GM21526 (cell line): ENCODE measurements around the gene EPB41.
"Not testable (repeated sequence)": the region's sequence is repeated elsewhere in the genome, so short reads cannot be mapped to it uniquely, and the experiment has no call there.

Source experiments
- ATAC-seq: cut with Tn5 transposase; IDR thresholded peaks from one replicate; pipeline ENCODE4 v1.9.1; 2021; ENCODE audit warnings: moderate library complexity; ENCODE audit not compliant: unreplicated experiment, low FRiP score

Gene EPB41

GRCh38 chr1:29124366-29125236, 210.2 kb downstream of the EPB41 start:
- ATAC-seq = no peak

DNA sequence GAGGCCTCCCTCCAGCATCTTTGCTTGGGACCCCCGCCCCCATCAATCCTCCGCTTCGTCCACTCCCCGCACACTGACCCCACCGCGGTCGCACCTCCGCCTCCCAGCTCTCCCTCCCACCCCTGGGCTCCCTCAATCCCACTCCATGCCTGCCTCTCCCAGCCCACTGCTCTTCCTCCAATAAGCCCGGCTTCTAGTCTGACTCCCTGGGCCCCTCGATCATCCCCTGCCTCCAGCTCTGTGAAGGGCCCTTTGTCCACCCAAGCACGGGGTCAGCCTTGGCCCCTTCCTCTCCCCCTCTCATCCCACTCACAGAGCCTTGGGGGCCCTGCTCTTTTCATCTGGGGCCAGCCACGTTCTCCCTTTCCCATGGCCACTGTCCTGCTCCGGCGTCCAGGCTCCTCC, 210.9 kb downstream of the EPB41 start:
- no peak for ATAC-seq

GRCh38 chr1:29125788-29126187, 211.4 kb downstream of the EPB41 start:
- ATAC-seq = no peak

GRCh38 chr1:29126198-29126597, 211.8 kb downstream of the EPB41 start:
- no peak for ATAC-seq

DNA sequence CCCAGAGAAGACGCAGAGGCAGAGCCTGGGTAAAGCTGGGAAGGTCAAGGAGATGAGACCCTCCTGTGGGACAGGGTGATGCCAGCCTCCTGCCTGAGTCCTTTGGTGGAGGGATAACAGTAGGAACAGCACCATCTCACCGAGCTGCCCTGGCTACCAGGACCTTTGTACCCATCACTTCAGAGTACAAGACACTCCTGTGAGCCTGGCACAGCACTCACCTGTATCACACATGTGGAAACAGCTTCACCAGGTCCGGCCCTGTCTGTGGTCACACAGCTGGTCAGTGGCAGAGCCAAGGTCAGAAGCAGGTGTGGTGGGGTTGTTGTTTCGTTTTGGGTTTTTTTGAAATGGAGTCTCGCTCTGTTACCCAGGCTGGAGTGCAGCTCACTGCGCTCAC, 214.4 kb downstream of the EPB41 start:
- ATAC-seq = no peak

DNA sequence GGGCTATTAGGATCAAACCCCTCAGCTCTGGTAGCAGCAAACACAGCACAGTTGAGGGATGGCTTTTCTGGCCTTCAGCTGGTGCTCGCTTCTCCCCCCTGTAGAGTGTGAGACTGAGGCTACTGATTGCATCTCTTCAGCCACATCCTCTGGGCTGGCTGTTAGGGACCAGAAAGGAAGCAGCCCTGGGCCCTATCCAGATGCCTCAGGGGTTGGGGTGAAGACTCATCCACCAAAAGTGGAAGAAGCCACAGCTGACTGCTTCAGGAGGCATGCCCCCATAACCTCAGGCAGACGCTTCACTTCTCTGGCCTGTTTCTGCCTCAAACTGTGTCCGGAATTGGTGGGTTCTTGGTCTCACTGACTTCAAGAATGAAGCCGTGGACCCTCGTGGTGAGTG, 215.5 kb downstream of the EPB41 start:
- no peak for ATAC-seq

DNA sequence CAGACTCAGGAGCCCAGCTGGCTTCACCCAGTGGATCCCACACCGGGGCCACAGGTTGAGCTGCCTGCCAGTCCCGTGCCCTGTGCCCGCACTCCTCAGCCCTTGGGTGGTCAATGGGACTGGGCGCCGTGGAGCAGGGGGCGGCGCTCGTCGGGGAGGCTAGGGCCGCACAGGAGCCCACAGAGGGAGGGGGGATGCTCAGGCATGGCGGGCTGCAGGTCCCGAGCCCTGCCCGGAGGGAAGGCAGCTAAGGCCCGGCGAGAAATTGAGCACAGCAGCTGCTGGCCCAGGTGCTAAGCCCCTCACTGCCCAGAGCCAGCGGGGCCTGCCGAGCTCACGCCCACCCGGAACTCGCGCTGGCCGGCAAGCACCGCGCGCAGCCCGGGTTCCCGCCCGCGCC, 216.7 kb downstream of the EPB41 start:
- ATAC-seq = not testable (repeated sequence)

GRCh38 chr1:29133861-29134694, 219.7 kb downstream of the EPB41 start:
- ATAC-seq = no peak

GRCh38 chr1:29134695-29135028, 220.3 kb downstream of the EPB41 start:
- ATAC-seq = no peak

- no peak for ATAC-seq
These were observed 222.1 kb downstream of the EPB41 start for GRCh38 chr1:29136391-29136915.

GRCh38 chr1:29142714-29143113, 228.3 kb downstream of the EPB41 start:
- no peak for ATAC-seq

DNA sequence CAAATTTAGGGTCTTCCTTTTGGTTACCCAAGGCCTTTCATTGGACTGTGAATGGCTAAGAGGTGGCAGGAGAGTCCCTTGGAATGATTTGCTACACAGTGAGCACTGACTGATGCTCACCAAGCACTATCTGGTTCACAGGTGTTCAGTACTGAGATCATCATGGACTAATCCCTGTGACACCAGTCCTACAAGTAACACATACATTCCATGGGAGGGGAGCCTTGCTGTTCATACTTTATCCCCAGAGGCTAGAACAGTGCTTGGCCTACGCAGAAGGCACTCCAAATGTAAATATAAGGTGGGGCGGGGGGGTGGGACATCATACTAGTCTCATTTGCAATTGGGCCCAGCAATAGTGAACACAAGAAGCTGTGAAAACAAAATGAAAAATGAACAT, 229.8 kb downstream of the EPB41 start:
- ATAC-seq = no peak

GRCh38 chr1:29145739-29146437, 231.5 kb downstream of the EPB41 start:
- ATAC-seq = no peak

DNA sequence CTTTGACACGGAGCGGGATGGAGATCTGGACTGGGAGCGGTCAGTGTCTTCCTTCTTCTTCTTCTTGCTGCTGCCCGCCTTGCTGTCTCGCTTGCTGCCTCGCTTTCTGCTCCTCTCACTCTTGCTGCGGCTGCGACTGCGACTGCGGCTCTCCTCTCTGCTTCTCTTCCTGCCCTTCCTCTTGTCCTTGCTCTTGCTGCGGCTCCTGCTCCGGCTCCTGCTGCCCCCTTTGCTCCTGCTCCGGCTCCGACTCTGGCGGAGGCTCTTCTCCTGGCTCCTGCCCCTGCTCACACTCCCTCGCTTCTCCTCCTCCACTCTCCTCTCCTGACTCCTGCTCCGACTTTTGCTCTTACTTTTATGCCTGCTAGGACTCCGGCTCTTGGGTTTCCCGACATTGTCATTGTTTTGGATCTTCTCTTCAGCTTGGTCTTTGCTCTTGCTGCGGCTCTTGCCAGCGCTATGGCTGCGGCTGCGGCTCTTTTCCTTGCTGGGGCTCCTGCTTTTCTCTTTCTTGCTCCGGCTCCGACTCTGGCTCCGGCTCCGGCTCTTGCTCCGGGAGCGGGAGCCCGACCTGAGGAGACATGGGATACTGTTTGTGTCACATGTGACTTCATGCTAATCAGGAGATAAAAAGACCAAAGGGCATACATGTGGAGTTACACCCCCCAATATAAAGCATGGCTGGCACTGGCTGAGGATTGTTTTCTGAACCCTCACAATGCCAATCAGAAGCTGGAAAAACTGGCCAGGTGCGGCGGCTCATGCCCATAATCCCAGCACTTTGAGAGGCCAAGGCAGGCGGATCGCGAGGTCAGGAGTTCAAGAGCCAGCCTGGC, 234.5 kb downstream of the EPB41 start:
- ATAC-seq = no peak

DNA sequence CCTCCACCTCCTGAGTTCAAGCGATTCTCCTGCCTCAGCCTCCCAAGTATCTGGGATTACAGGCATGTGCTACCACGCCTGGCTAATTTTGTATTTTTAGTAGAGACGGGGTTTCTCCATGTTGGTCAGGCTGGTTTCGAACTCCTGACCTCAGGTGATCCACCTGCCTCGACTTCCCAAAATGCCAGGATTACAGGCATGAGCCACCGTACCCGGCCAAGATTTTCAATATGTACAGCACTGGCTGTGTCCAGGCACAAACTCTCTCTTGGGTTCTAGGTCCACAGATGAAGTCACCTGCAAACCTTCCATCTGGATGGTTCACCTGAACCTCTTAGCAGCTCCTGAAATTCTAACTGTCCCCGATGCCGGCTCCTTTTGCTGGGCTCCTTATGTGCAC, 236.0 kb downstream of the EPB41 start:
- not testable (repeated sequence) for ATAC-seq

DNA sequence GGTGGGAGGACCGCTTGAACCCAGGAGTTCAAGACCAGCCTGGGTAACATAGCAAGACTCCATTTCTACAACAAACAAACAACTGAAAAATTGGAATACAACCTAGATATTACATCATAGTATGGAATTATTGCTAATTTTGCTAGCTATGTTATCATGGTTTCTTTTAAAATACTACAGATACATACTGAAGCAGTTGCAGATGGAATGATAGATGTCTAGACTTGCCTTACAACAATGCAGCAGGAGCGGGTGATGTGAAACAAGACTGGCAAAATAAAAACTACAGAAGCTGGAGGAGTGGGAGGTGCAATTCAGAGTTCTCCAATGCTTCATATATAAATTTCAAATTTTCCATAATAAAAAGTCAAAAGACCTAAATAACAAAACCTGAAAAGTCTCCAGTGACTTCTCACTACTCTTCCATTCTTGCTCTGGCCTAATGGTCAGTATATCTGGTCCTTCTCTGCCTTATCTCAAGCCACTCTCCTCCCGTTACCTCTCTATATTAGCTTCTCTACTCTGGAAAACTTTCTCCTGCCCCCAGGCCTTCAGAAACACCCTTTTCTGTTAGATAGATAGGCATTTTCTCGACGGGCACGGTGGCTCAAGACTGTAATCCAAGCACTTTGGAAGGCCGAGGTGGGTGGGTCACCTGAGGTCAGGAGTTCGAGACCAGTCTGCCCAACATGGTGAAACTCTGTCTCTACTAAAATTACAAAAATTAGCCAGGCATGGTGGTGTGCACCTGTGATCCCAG, 237.9 kb downstream of the EPB41 start:
- no peak for ATAC-seq

DNA sequence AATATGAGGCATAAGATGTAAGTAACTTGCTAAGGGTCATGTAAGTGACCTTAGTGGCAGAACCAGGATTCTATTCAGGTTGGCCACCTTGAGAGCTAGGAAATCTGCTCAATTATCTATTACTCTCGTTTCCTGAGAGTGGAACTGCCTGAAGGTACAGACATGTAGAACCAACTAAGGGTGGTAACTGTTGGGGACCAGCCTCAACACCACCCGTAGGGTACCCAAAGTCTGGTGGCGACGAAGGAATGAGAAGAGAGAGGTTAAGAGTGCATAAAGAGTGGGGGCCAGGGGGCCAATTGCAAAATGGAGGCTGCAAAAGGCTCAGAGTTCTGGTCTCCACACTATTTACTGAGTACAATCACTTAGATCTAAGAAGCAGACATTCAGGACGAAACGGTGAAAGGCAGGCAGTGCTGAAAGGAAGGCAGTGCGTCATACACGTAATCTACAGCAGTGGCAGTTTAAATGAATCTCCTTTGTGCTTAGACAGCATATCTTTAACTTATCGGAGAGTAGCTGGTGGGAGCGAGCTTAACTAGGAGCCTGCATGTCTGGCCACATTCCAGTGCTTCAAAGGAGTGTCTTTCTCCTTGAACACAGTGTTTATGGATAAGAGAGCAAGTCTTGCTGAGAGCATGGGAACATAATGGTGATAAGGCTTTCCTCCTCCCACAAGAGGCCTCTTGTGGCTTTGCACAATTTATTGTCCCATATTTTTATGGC, 242.3 kb downstream of the EPB41 start:
- no peak for ATAC-seq

DNA sequence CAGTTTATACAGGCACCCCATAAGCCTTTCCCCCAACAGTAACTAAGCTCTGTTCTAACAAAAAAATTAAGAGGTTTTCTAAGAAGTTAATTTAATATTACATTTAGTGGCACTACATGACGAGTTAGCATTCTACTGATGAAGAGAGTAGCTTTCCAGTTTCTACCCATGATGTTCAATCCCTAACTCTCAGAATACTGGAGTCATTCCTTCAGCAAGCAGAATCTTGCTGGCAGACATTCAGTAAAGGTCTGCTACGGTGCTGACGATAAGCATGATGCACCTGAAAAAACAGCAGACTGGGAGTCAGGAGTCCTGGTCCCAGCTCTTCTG, 242.9 kb downstream of the EPB41 start:
- no peak for ATAC-seq

DNA sequence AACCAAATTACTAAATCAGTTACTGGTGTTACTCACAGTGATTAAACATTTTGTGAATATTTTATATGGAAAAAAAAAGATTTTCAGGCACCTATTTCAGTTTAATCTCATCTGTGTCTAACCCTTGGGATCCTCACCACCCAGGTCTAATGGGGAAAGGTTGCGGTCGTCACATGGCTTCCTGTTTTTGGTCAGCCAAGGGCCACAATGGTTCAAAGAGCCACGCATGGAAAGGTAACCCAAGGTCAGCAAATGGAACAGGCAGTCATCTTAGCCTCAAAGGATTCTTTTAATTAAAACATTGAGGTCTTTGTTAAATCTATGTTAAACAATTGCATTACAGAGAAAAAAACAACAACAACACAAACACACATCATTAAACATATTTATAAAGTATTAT, 245.4 kb downstream of the EPB41 start:
- no peak for ATAC-seq
